ENCODE measurements around the gene KCNAB2.
A peak's percentile ranks its signal among the peaks of the same experiment; 100 is the strongest.

Gene KCNAB2

GRCh38 chr1:6065093-6065858 is 19.6 kb downstream of the KCNAB2 start:
- TF ChIP-seq CTCF (IDR thresholded peaks at IDR 0.05; ENCODE audit: low read depth, low read length), result no peak
- DNase-seq (ENCODE audit: low read depth in 2 of 2), result peak in 1 of 2 donors; percentile 7
- no peak overlapping the region for H3K4me3 ChIP-seq (replicated peaks in 1 of 2; ENCODE audit: low read depth in 2 of 2, low read length in 2 of 2)

- TF ChIP-seq CTCF (IDR thresholded peaks at IDR 0.05; ENCODE audit: low read depth, low read length), result no peak
Measured at GRCh38 chr1:6066680-6067079, 21.0 kb downstream of the KCNAB2 start.

GRCh38 chr1:6068073-6068472 is 22.4 kb downstream of the KCNAB2 start:
- no peak for TF ChIP-seq CTCF (IDR thresholded peaks at IDR 0.05; ENCODE audit: low read depth, low read length)
- no peak for DNase-seq (ENCODE audit: low read depth in 2 of 2)
- H3K4me3 ChIP-seq (replicated peaks in 1 of 2; ENCODE audit: low read depth in 2 of 2, low read length in 2 of 2), result no peak overlapping the region

More at GRCh38 chr1:6066680-6067079, 21.0 kb downstream of the KCNAB2 start:
- H3K4me3 ChIP-seq (replicated peaks in 1 of 2; ENCODE audit: low read depth in 2 of 2, low read length in 2 of 2), result no peak overlapping the region
- no peak for DNase-seq (ENCODE audit: low read depth in 2 of 2)

- no peak overlapping the region for H3K4me3 ChIP-seq (replicated peaks in 1 of 2; ENCODE audit: low read depth in 2 of 2, low read length in 2 of 2)
- no peak for TF ChIP-seq CTCF (IDR thresholded peaks at IDR 0.05; ENCODE audit: low read depth, low read length)
- DNase-seq (ENCODE audit: low read depth in 2 of 2), result no peak
Measured at GRCh38 chr1:6068932-6069331, 23.2 kb downstream of the KCNAB2 start.

GRCh38 chr1:6069573-6069972 is 23.9 kb downstream of the KCNAB2 start:
- no peak for TF ChIP-seq CTCF (IDR thresholded peaks at IDR 0.05; ENCODE audit: low read depth, low read length)
- H3K4me3 ChIP-seq (replicated peaks in 1 of 2; ENCODE audit: low read depth in 2 of 2, low read length in 2 of 2), result no peak overlapping the region
- no peak for DNase-seq (ENCODE audit: low read depth in 2 of 2)

GRCh38 chr1:6070450-6070974 is 24.8 kb downstream of the KCNAB2 start:
- DNase-seq (ENCODE audit: low read depth in 2 of 2), result peak in 1 of 2 donors; percentile 20
- TF ChIP-seq CTCF (IDR thresholded peaks at IDR 0.05; ENCODE audit: low read depth, low read length), result no peak
- H3K4me3 ChIP-seq (replicated peaks in 1 of 2; ENCODE audit: low read depth in 2 of 2, low read length in 2 of 2), result no peak overlapping the region

All from cardiac fibroblast (primary cell).